Measurements from ENCODE around the gene CCN6. TPM values are rescaled to one million over a fixed set of nuclear protein-coding genes. Genes with fewer than 3 reads are reported as not detected.

The CCN6 gene
- total and polyA plus RNA-seq, 4 donors = 0.54 TPM; not detected in 3

DNA sequence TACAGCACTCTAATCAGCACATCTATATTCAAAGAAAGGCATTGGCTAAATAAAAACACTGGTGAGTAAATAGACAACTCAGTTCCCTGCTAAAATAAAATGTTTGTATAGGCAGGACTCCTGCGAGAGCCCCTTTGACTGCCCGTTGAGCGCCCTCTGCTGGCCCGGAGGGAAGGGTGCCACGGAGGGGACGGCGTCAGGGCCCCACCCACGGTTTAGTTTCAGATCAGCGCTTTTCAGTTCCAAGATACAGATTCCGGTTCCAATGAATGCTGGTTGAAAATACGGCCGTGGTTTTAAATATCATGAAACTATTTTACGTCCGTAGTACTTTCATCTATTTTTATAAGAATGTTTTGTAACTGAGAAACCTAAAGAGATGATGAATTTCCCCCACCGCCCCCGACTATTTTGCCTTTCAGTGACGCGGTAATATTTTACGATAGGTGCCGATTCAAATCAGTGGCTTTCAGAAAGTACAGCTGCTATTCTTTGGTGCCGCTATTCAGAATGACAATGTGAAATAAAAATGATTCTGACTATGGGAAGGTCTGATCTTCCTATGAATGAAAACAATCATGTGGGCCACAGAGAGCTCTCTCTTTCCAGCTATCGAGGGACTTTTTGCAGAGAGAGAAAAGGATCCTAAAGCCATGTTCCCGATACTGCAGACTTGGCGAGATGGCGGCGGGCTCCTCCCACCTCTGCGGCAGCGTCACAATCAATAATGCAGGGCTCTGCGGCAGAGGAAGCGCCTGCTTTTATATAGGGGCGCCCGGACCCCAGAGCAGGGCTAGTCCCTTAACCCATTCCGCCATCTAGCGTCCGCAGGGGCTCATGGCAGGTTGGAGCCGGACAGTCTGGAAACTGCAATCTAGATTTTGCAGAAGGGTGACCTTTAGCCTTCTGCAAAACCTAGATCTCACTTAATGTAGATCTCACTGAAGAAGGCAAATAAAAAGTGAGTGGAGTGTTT lies 10.6 kb upstream of the CCN6 start (continued):
- TF ChIP-seq, protein P1, sequence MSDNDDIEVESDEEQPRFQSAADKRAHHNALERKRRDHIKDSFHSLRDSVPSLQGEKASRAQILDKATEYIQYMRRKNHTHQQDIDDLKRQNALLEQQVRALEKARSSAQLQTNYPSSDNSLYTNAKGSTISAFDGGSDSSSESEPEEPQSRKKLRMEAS (IDR thresholded peaks at IDR 0.05) = peak; percentile 30
- peak; percentile 16 to 34 for TF ChIP-seq HNF4A (conservative IDR thresholded peaks at IDR 0.05)
- peak; percentile 16 to 41 for TF ChIP-seq RXRA (IDR thresholded peaks at IDR 0.05)
- TF ChIP-seq EGR1 (IDR thresholded peaks at IDR 0.05; ENCODE audit: low read depth in 2 of 2) = peak in 1 of 2 donors; percentile 41
- TF ChIP-seq TAF1 (conservative IDR thresholded peaks at IDR 0.05) = peak; percentile 49
- TF ChIP-seq HNF4G (IDR thresholded peaks at IDR 0.05) = no peak

DNA sequence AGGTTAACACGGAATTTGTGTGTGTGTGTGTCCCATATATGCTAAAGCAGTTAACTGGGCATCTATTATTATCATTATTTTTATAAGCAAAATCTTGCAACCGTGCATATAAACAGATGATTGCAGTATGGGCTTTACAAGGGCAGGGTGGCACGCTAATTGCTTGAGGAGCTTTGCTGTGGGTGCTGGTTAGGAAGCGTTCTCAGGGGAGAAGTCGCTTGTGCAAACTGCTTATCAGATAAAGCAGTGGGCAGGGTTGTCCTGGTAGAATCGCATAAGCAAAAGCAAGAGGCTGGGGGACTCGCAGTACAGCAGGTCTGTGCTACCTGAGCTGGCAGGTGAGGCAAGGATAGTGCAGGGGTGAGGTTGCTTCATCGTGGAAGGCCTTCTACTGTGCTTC lies 9.7 kb upstream of the CCN6 start:
- no peaks in the 10 kb centered on the region for H3K9me3 ChIP-seq (ENCODE audit: control insufficient read depth in 4 of 4, low read length in 3 of 4)
- no peaks in the 10 kb centered on the region for H3K27me3 ChIP-seq (ENCODE audit: control insufficient read depth in 4 of 4, insufficient read depth in 4 of 4, low read length in 3 of 4)
- H3K4me3 ChIP-seq (ENCODE audit: low read depth in 1 of 3, low read length in 3 of 3) = no peak overlapping the region
- no peak overlapping the region for H3K9ac ChIP-seq (ENCODE audit: low read depth in 1 of 2, low read length in 2 of 2)
- H3K4me1 ChIP-seq (ENCODE audit: control insufficient read depth in 4 of 4, insufficient read depth in 4 of 4, low read length in 3 of 4) = peaks cover 0 to 17% (median 9%) of the 10 kb centered on the region in 4 donors
- no peaks in the 10 kb centered on the region for H3K36me3 ChIP-seq (ENCODE audit: control insufficient read depth in 4 of 4, insufficient read depth in 3 of 4, low read depth in 1 of 4, low read length in 3 of 4)
- no peak overlapping the region for H3K27ac ChIP-seq (ENCODE audit: low read depth in 1 of 2, low read length in 2 of 2)
- TF ChIP-seq, protein P2, sequence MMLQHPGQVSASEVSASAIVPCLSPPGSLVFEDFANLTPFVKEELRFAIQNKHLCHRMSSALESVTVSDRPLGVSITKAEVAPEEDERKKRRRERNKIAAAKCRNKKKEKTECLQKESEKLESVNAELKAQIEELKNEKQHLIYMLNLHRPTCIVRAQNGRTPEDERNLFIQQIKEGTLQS (IDR thresholded peaks at IDR 0.05) = no peak
- TF ChIP-seq JUND (IDR thresholded peaks at IDR 0.05) (no peak), EGR1 (IDR thresholded peaks at IDR 0.05; ENCODE audit: low read depth in 2 of 2) (no peak), RXRA (IDR thresholded peaks at IDR 0.05) (no peak), HNF4A (conservative IDR thresholded peaks at IDR 0.05) (no peak), YY1 (IDR thresholded peaks at IDR 0.05) (no peak), SP1 (IDR thresholded peaks at IDR 0.05) (no peak), TAF1 (conservative IDR thresholded peaks at IDR 0.05) (no peak), FOXA1 (IDR thresholded peaks at IDR 0.05) (no peak), NR2F2 (IDR thresholded peaks at IDR 0.05) (no peak), FOXA2 (IDR thresholded peaks at IDR 0.05) (no peak), RAD21 (IDR thresholded peaks at IDR 0.05) (no peak), HNF4G (IDR thresholded peaks at IDR 0.05) (no peak), GABPA (IDR thresholded peaks at IDR 0.05 in 1 of 2, conservative IDR thresholded peaks at IDR 0.05 in 1 of 2) (no peak)
- TF ChIP-seq, protein P1 (IDR thresholded peaks at IDR 0.05) = no peak
- TF ChIP-seq, protein P3, sequence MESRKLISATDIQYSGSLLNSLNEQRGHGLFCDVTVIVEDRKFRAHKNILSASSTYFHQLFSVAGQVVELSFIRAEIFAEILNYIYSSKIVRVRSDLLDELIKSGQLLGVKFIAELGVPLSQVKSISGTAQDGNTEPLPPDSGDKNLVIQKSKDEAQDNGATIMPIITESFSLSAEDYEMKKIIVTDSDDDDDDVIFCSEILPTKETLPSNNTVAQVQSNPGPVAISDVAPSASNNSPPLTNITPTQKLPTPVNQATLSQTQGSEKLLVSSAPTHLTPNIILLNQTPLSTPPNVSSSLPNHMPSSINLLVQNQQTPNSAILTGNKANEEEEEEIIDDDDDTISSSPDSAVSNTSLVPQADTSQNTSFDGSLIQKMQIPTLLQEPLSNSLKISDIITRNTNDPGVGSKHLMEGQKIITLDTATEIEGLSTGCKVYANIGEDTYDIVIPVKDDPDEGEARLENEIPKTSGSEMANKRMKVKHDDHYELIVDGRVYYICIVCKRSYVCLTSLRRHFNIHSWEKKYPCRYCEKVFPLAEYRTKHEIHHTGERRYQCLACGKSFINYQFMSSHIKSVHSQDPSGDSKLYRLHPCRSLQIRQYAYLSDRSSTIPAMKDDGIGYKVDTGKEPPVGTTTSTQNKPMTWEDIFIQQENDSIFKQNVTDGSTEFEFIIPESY (IDR thresholded peaks at IDR 0.05) = no peak
- TF ChIP-seq, protein P4, sequence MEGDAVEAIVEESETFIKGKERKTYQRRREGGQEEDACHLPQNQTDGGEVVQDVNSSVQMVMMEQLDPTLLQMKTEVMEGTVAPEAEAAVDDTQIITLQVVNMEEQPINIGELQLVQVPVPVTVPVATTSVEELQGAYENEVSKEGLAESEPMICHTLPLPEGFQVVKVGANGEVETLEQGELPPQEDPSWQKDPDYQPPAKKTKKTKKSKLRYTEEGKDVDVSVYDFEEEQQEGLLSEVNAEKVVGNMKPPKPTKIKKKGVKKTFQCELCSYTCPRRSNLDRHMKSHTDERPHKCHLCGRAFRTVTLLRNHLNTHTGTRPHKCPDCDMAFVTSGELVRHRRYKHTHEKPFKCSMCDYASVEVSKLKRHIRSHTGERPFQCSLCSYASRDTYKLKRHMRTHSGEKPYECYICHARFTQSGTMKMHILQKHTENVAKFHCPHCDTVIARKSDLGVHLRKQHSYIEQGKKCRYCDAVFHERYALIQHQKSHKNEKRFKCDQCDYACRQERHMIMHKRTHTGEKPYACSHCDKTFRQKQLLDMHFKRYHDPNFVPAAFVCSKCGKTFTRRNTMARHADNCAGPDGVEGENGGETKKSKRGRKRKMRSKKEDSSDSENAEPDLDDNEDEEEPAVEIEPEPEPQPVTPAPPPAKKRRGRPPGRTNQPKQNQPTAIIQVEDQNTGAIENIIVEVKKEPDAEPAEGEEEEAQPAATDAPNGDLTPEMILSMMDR (IDR thresholded peaks at IDR 0.05; ENCODE audit: low read depth, low read length, missing input control) = no peak
- TF ChIP-seq, protein P5, sequence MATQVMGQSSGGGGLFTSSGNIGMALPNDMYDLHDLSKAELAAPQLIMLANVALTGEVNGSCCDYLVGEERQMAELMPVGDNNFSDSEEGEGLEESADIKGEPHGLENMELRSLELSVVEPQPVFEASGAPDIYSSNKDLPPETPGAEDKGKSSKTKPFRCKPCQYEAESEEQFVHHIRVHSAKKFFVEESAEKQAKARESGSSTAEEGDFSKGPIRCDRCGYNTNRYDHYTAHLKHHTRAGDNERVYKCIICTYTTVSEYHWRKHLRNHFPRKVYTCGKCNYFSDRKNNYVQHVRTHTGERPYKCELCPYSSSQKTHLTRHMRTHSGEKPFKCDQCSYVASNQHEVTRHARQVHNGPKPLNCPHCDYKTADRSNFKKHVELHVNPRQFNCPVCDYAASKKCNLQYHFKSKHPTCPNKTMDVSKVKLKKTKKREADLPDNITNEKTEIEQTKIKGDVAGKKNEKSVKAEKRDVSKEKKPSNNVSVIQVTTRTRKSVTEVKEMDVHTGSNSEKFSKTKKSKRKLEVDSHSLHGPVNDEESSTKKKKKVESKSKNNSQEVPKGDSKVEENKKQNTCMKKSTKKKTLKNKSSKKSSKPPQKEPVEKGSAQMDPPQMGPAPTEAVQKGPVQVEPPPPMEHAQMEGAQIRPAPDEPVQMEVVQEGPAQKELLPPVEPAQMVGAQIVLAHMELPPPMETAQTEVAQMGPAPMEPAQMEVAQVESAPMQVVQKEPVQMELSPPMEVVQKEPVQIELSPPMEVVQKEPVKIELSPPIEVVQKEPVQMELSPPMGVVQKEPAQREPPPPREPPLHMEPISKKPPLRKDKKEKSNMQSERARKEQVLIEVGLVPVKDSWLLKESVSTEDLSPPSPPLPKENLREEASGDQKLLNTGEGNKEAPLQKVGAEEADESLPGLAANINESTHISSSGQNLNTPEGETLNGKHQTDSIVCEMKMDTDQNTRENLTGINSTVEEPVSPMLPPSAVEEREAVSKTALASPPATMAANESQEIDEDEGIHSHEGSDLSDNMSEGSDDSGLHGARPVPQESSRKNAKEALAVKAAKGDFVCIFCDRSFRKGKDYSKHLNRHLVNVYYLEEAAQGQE (IDR thresholded peaks at IDR 0.05) = no peak
- WGBS = 64% methylated on average over 8 of the region's 8 CpGs
- DNase-seq (ENCODE audit: low spot score) = no peak

Measured in liver (tissue), 9 donors.